HepG2 (cell line): Measurements from ENCODE around the gene LNPK. TPM values are rescaled to one million over a fixed set of nuclear protein-coding genes. Genes with fewer than 3 reads are reported as not detected.
"Not testable (repeated sequence)": the region's sequence is repeated elsewhere in the genome, so short reads cannot be mapped to it uniquely, and the experiment has no call there.

Experiments
- ATAC-seq: fragments of 200-7000 bp; cut with Tn5 transposase; 3 replicates; pipeline ENCODE4 v1.9.1; 2020; ENCODE audit warnings: mild to moderate bottlenecking, moderate library complexity
- BruUV-seq: library from RNA; stranded (reverse); fragments of 400-500 nt; replicated peaks from 2 replicates; lab custom pipeline; 2021; lab: Mats Ljungman, UMichigan
- CTCF ChIA-PET: fragments of 300-600 bp; formaldehyde crosslinking; extraction: SDS; loops from one replicate; lab custom pipeline; 2021; ENCODE audit warnings: low total read pairs, inconsistent platforms, low intra/inter-chr PET ratio; lab: Yijun Ruan, JAX
- POLR2A ChIA-PET: fragments of 350-600 bp; sonication (Branson Sonifier 250); formaldehyde crosslinking; loops from one replicate; lab custom pipeline; 2020; ENCODE audit warnings: antibody characterized with exemption, inconsistent platforms; lab: Yijun Ruan, JAX
- DNase-seq: peaks from one replicate; pipeline ENCODE4 v3.0.0-alpha.2; 2015; ENCODE audit warnings: low spot score
- FAIRE-seq: peaks from 3 replicates; lab custom pipeline; 2011; peaks lifted over from hg19 to GRCh38; lab: Jason Lieb, UNC
- H2AFZ ChIP-seq: one replicate; pipeline ENCODE4 v1.6.1; 2011; ENCODE audit warnings: low read length, inconsistent platforms
- H3K27ac ChIP-seq: fragments of 300-600 bp; 3 replicates; pipeline ENCODE4 v1.8.0; 2011; ENCODE audit warnings: mixed run types, mild to moderate bottlenecking, mixed read lengths, low read length, inconsistent platforms; ENCODE audit not compliant: insufficient read depth; ENCODE audit errors: extremely low read length
- H3K27me3 ChIP-seq, 2 experiments: fragments of 200-600 bp in 1 of 2; 2 replicates in 1 of 2; 3 replicates in 1 of 2; pipeline versions ENCODE4 v1.6.0 to v1.8.0; 2011; ENCODE audit warnings: low read length in 2 of 2, mild to moderate bottlenecking in 2 of 2, moderate library complexity in 2 of 2, inconsistent platforms in 1 of 2; ENCODE audit not compliant: insufficient read depth in 2 of 2, control insufficient read depth in 1 of 2
- H3K36me3 ChIP-seq, 2 experiments: fragments of 200-600 bp in 1 of 2; replicated peaks in 1 of 2; 2 replicates in 1 of 2; 3 replicates in 1 of 2; pipeline versions ENCODE4 v1.5.1 to v1.8.0; 2011; ENCODE audit warnings: low read length in 2 of 2, inconsistent platforms in 1 of 2; ENCODE audit not compliant: insufficient read depth in 2 of 2, control insufficient read depth in 1 of 2
- H3K4me1 ChIP-seq: 2 replicates; pipeline ENCODE4 v1.5.1; 2012; ENCODE audit warnings: low read length, inconsistent platforms; ENCODE audit not compliant: insufficient read depth
- H3K4me2 ChIP-seq: 2 replicates; pipeline ENCODE4 v1.6.0; 2011; ENCODE audit warnings: low read depth, low read length, inconsistent platforms
- H3K4me3 ChIP-seq, 3 experiments: fragments of 200-600 bp in 1 of 3; sonication (generic), shearing (Covaris generic) in 1 of 3; replicated peaks in 1 of 3; 2 replicates each; pipeline ENCODE4 v1.5.1; 2011 to 2016; ENCODE audit warnings: low read length in 3 of 3, inconsistent platforms in 2 of 3, low read depth in 2 of 3, mild to moderate bottlenecking in 2 of 3, control low read depth in 1 of 3, mixed read lengths in 1 of 3; ENCODE audit not compliant: insufficient read depth in 1 of 3
- H3K79me2 ChIP-seq: one replicate; pipeline ENCODE4 v1.6.1; 2011; ENCODE audit warnings: low read length, inconsistent platforms; ENCODE audit not compliant: insufficient read depth
- H3K9ac ChIP-seq: 2 replicates; pipeline ENCODE4 v1.6.0; 2011; ENCODE audit warnings: mild to moderate bottlenecking, low read depth, low read length, inconsistent platforms; ENCODE audit not compliant: insufficient read depth
- H3K9me3 ChIP-seq: 2 replicates; pipeline ENCODE4 v1.5.1; 2012; ENCODE audit warnings: mild to moderate bottlenecking, low read length
- H4K20me1 ChIP-seq: 2 replicates; pipeline ENCODE4 v1.6.0; 2011; ENCODE audit warnings: inconsistent platforms, mild to moderate bottlenecking, low read length, moderate library complexity; ENCODE audit not compliant: insufficient read depth
- CTCF ChIP-seq: sonication (generic); formaldehyde crosslinking; IDR thresholded peaks from 2 replicates; pipeline ENCODE4 v1.5.0; 2020; ENCODE audit warnings: mild to moderate bottlenecking, missing genetic modification reagents, moderate library complexity
- FOXA1 ChIP-seq, 2 experiments: fragments of 450-650 bp in 1 of 2; sonication (generic) in 1 of 2; formaldehyde crosslinking in 1 of 2; IDR thresholded peaks; 2 replicates each; pipeline versions ENCODE4 v1.4.0 to v1.6.1; 2016 to 2020; ENCODE audit warnings: missing genetic modification reagents in 1 of 2
- MAFF ChIP-seq: IDR thresholded peaks from 2 replicates; pipeline ENCODE4 v1.6.1; 2011; ENCODE audit warnings: low read depth, low read length, improper control_type of control experiment
- MAFK ChIP-seq, 2 experiments: IDR thresholded peaks in 1 of 2; conservative IDR thresholded peaks in 1 of 2; 2 replicates each; pipeline ENCODE4 v1.6.1; 2011; ENCODE audit warnings: improper control_type of control experiment in 2 of 2, low read length in 2 of 2
- PLRG1 ChIP-seq: fragments of 450-650 bp; conservative IDR thresholded peaks from 2 replicates; pipeline ENCODE4 v1.6.1; 2016
- RAD21 ChIP-seq: fragments of 450-650 bp; formaldehyde crosslinking; IDR thresholded peaks from 2 replicates; pipeline ENCODE4 v1.5.0; 2020; ENCODE audit warnings: mild to moderate bottlenecking
- RFXAP ChIP-seq: sonication (generic); formaldehyde crosslinking; IDR thresholded peaks from 2 replicates; pipeline ENCODE4 v1.4.0; 2020; ENCODE audit warnings: missing genetic modification reagents, borderline replicate concordance
- SMC3 ChIP-seq: IDR thresholded peaks from 2 replicates; pipeline ENCODE4 v1.6.1; 2011; ENCODE audit warnings: low read length, improper control_type of control experiment
- STAG1 ChIP-seq: sonication (generic); formaldehyde crosslinking; IDR thresholded peaks from 2 replicates; pipeline ENCODE4 v1.4.0; 2020; ENCODE audit warnings: missing genetic modification reagents
- ZFAT ChIP-seq: sonication (generic); formaldehyde crosslinking; conservative IDR thresholded peaks from 2 replicates; pipeline ENCODE4 v1.8.1; 2023; ENCODE audit warnings: missing genetic modification reagents, inconsistent platforms
- ZNF3 ChIP-seq: IDR thresholded peaks from 2 replicates; pipeline ENCODE4 v1.7.0; 2017; ENCODE audit warnings: inconsistent platforms
- ZSCAN29 ChIP-seq: sonication (generic); formaldehyde crosslinking; conservative IDR thresholded peaks from 2 replicates; pipeline ENCODE4 v1.4.0; 2020; ENCODE audit warnings: mild to moderate bottlenecking, missing genetic modification reagents
- WGBS: methylation state at CpG from one replicate; pipeline ENCODE4 v1.1.6; 2017; ENCODE audit warnings: low lambda C conversion rate; 5-methylcytosine and 5-hydroxymethylcytosine counted together
- in situ Hi-C: cut with HindIII; loops from 2 replicates; pipeline ENCODE4 v1.10.0; 2017; ENCODE audit warnings: low pct_unique_long_range_greater_than_20kb; ENCODE audit not compliant: extremely low pct_ligation_motif_present
- intact Hi-C: fragments of 100-400 bp; cut with micrococcal nuclease; formaldehyde crosslinking; loops from one replicate; pipeline ENCODE4 v1.10.0; 2022; ENCODE audit not compliant: unreplicated experiment
- polyA plus RNA-seq, 8 experiments: library from polyadenylated mRNA; depleted of rRNA in 3 of 8; stranded (reverse) in 7 of 8; unstranded in 1 of 8; fragments of >200 nt; fragmentation: Illumina TruSeq in 4 of 8; extraction: Trizol in 4 of 8; gene quantifications; 2 replicates each; pipeline versions ENCODE4 v1.2.1 to v1.2.3, GENCODE V29; 2011 to 2016; ENCODE audit warnings: low read depth in 4 of 8, missing spikeins in 1 of 8, mixed read lengths in 1 of 8; ENCODE audit not compliant: insufficient read depth in 1 of 8
- total RNA-seq, 5 experiments: library from RNA; depleted of rRNA; stranded (reverse); fragments of >200 nt; fragmentation: Illumina TruSeq; extraction: Trizol; gene quantifications; 2 replicates each; pipeline ENCODE4 v1.2.3, GENCODE V29; 2016; ENCODE audit warnings: low read depth in 1 of 5

LNPK gene
- total and polyA plus RNA-seq, 2 of the 13 experiments (the other 11 are each of a cell fraction or from before 2014, with no cell fraction given): 25.4 to 26.1 TPM

- H3K36me3 ChIP-seq: peaks cover 0 to 4% of the 10 kb centered on the region in 2 experiments; a peak in 1 of 5 replicates
- H3K27ac ChIP-seq: no peak overlapping the region
- TF ChIP-seq MAFF: peak; percentile 75
- peak; percentile 59 to 86; a peak in 3 of 4 replicates for TF ChIP-seq MAFK (conservative IDR thresholded peaks at IDR 0.05 in 1 of 2, IDR thresholded peaks at IDR 0.05 in 1 of 2; ENCODE audit: low read length in 2 of 2)
- TF ChIP-seq RFXAP (CRISPR knock-in tag): no peak
- TF ChIP-seq ZNF3 (CRISPR knock-in tag): no peak
- CTCF ChIA-PET: no interaction called here
- no peak for FAIRE-seq
- POLR2A ChIA-PET: no interaction called here
- in situ Hi-C loops (no loop called here), intact Hi-C loops (no loop called here)
- no peak for ATAC-seq
- no peaks in the 10 kb centered on the region for H3K9me3 ChIP-seq
- DNase-seq: no peak
- 95% methylated on average over 3 of the region's 3 CpGs for WGBS
- no peak overlapping the region for H3K4me2 ChIP-seq
- H4K20me1 ChIP-seq: no peaks in the 10 kb centered on the region
- no peak overlapping the region for H3K4me3 ChIP-seq
- no peaks in the 10 kb centered on the region for H3K4me1 ChIP-seq
- BruUV-seq: no TSS peak
- no peak overlapping the region for H2AFZ ChIP-seq
- H3K79me2 ChIP-seq: no peaks in the 10 kb centered on the region
- H3K27me3 ChIP-seq: no peaks in the 10 kb centered on the region
- no peak overlapping the region for H3K9ac ChIP-seq
Observed at GRCh38 chr2:175965773-175966172, 36.3 kb downstream of the LNPK start.

DNA sequence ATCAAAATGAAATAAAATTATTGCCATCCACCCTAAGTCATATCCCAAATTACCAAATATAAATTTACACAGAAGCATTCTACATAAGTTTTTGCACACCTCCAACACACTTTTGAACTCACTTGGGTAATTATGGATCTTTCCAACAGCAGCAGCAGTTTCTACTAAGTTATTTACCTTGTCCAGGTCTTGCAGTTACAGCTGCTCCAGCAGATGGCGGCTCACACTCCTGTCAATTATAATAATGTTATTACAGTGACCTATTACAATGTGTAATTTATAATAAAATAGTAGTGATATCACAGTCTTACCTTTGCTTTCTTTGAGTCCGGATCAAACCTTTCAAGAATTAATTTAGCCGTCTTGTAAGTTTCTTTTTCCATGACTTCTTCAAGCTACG lies 37.9 kb downstream of the LNPK start:
- peak; percentile 66 for ATAC-seq
- TF ChIP-seq ZFAT (CRISPR knock-in tag) (0 out of 2 replicates have a peak, but pooled peaks have one; percentile 54), PLRG1 (no peak), RAD21 (CRISPR knock-in tag) (peak; percentile 19; the same call in 1 of the 2 replicates), CTCF (CRISPR knock-in tag) (0 out of 2 replicates have a peak, but pooled peaks have one; percentile 26), SMC3 (peak; percentile 26), ZSCAN29 (CRISPR knock-in tag) (no peak), STAG1 (CRISPR knock-in tag) (peak; percentile 36; the same call in 1 of the 2 replicates), FOXA1 (IDR thresholded peaks at IDR 0.05) (no peak), FOXA1 (CRISPR knock-in tag; IDR thresholded peaks at IDR 0.05) (peak; percentile 58; the same call in 1 of the 2 replicates)
- Histone ChIP-seq H3K9me3 (no peaks in the 10 kb centered on the region), H3K79me2 (no peaks in the 10 kb centered on the region), H3K9ac (no peak overlapping the region), H2AFZ (no peak overlapping the region), H3K27ac (no peak overlapping the region), H4K20me1 (no peaks in the 10 kb centered on the region), H3K4me2 (no peak overlapping the region), H3K27me3 (no peaks in the 10 kb centered on the region), H3K4me1 (no peaks in the 10 kb centered on the region), H3K36me3 (0 out of 5 replicates have a peak, but pooled peaks cover 0 to under 1% of the 10 kb centered on the region in 2 experiments), H3K4me3 (no peak overlapping the region)
- no TSS peak for BruUV-seq
- FAIRE-seq: no peak
- ChIA-PET POLR2A (no interaction called here), CTCF (interaction anchor here (1.0 kb wide), 1 partner anchor 122 kb away, joined by 4 read pairs; no protein-coding TSS in a partner anchor)
- peak; percentile 20 for DNase-seq
- in situ Hi-C loops (no loop called here), intact Hi-C loops (loop anchor here (1.0 kb wide), 2 partner anchors 37 to 124 kb away; no protein-coding TSS in a partner anchor)
- 94% methylated on average over 4 of the region's 4 CpGs for WGBS

- in situ Hi-C loops, FAIRE-seq, BruUV-seq, intact Hi-C loops, H3K36me3 ChIP-seq, H3K27me3 ChIP-seq, H4K20me1 ChIP-seq, H3K4me3 ChIP-seq, POLR2A ChIA-PET, H3K9ac ChIP-seq, H3K4me2 ChIP-seq, ATAC-seq, H2AFZ ChIP-seq, H3K79me2 ChIP-seq, DNase-seq, H3K27ac ChIP-seq, H3K4me1 ChIP-seq, H3K9me3 ChIP-seq: not testable (repeated sequence)
- CTCF ChIA-PET: interaction anchor here (1.0 kb wide), 1 partner anchor 123 kb away, joined by 4 read pairs; no protein-coding TSS in a partner anchor
- WGBS: 96% methylated on average over 2 of the region's 2 CpGs
Observed at GRCh38 chr2:175963171-175963570, 38.9 kb downstream of the LNPK start.
